Ascending aorta (tissue), 2 donors: Measurements from ENCODE around the gene HMGXB3. TPM values are rescaled to one million over a fixed set of nuclear protein-coding genes. Genes with fewer than 3 reads are reported as not detected.
"Not testable (repeated sequence)": the region's sequence is repeated elsewhere in the genome, so short reads cannot be mapped to it uniquely, and the experiment has no call there.

Experiments
- DNase-seq, 2 donors: peaks; one replicate each; pipeline ENCODE4 v3.0.0-alpha.2; 2019; ENCODE audit warnings: low spot score in 2 of 2
- H3K27ac ChIP-seq, 2 donors: fragments of 200-600 bp; sonication (generic); one replicate each; pipeline ENCODE4 v1.5.1; 2016 to 2017; ENCODE audit warnings: mild to moderate bottlenecking in 1 of 2
- H3K27me3 ChIP-seq: fragments of 200-600 bp; sonication (generic); one replicate; pipeline ENCODE4 v1.5.1; 2017
- H3K36me3 ChIP-seq, 2 donors: fragments of 200-600 bp; sonication (generic); one replicate each; pipeline ENCODE4 v1.5.1; 2016
- H3K4me1 ChIP-seq, 2 donors: fragments of 200-600 bp; sonication (generic); one replicate each; pipeline ENCODE4 v1.5.1; 2016 to 2017; ENCODE audit warnings: mild to moderate bottlenecking in 1 of 2
- H3K4me3 ChIP-seq, 2 donors: fragments of 200-600 bp; sonication (generic); one replicate each; pipeline ENCODE4 v1.5.1; 2016 to 2017; ENCODE audit warnings: mild to moderate bottlenecking in 1 of 2
- H3K9me3 ChIP-seq, 2 donors: fragments of 200-600 bp; sonication (generic); one replicate each; pipeline ENCODE4 v1.5.1; 2016
- CTCF ChIP-seq, 3 experiments: fragments of 200-600 bp in 2 of 3; fragments of 450-650 bp in 1 of 3; sonication (generic) in 2 of 3; IDR thresholded peaks; one replicate each; pipeline ENCODE4 v1.5.1; 2016 to 2019; ENCODE audit warnings: antibody characterized with exemption in 3 of 3, mild to moderate bottlenecking in 1 of 3, moderate library complexity in 1 of 3
- intact Hi-C: fragments of 100-400 bp; cut with DNase I; formaldehyde crosslinking; loops from one replicate; pipeline ENCODE4 v1.15.1; 2023
- total RNA-seq: library from RNA; depleted of rRNA; stranded (reverse); fragments of >200 nt; gene quantifications from one replicate; pipeline ENCODE4 v1.1.0, GENCODE V29; 2016

HMGXB3 gene
- total RNA-seq, 1 donor from 2014 or later = 56.4 TPM

GRCh38 chr5:150042459-150042858 lies 41.9 kb downstream of the HMGXB3 start:
- no peak for DNase-seq
- intact Hi-C loops = no loop called here
- H3K9me3 ChIP-seq = no peaks in the 10 kb centered on the region
- H3K4me1 ChIP-seq = no peaks in the 10 kb centered on the region
- no peak overlapping the region for H3K27ac ChIP-seq
- peaks cover 57 to 92% of the 10 kb centered on the region in 2 donors for H3K36me3 ChIP-seq
- no peaks in the 10 kb centered on the region for H3K27me3 ChIP-seq
- TF ChIP-seq CTCF (IDR thresholded peaks at IDR 0.05) = no peak
- H3K4me3 ChIP-seq = no peak overlapping the region

GRCh38 chr5:150043657-150044328 lies 43.3 kb downstream of the HMGXB3 start:
- no peaks in the 10 kb centered on the region for H3K27me3 ChIP-seq
- no peak for TF ChIP-seq CTCF (IDR thresholded peaks at IDR 0.05)
- H3K9me3 ChIP-seq = no peaks in the 10 kb centered on the region
- intact Hi-C loops = no loop called here
- no peaks in the 10 kb centered on the region for H3K4me1 ChIP-seq
- DNase-seq = no peak
- H3K36me3 ChIP-seq = peaks cover 65 to 97% of the 10 kb centered on the region in 2 donors
- H3K27ac ChIP-seq = no peak overlapping the region
- no peak overlapping the region for H3K4me3 ChIP-seq

- Histone ChIP-seq H3K4me3 (no peak overlapping the region), H3K4me1 (no peaks in the 10 kb centered on the region), H3K9me3 (no peaks in the 10 kb centered on the region), H3K36me3 (peaks cover 68 to 97% of the 10 kb centered on the region in 2 donors), H3K27me3 (no peaks in the 10 kb centered on the region), H3K27ac (no peak overlapping the region)
- TF ChIP-seq CTCF (IDR thresholded peaks at IDR 0.05) = no peak
- intact Hi-C loops = no loop called here
- no peak for DNase-seq
Measured at GRCh38 chr5:150044329-150044681, 43.8 kb downstream of the HMGXB3 start.

- no peak for TF ChIP-seq CTCF (IDR thresholded peaks at IDR 0.05)
- no peak for DNase-seq
- Histone ChIP-seq H3K4me1 (no peaks in the 10 kb centered on the region), H3K27me3 (no peaks in the 10 kb centered on the region), H3K9me3 (no peaks in the 10 kb centered on the region), H3K36me3 (peaks cover 72 to 97% of the 10 kb centered on the region in 2 donors), H3K27ac (no peak overlapping the region), H3K4me3 (no peak overlapping the region)
- intact Hi-C loops = no loop called here
Measured at GRCh38 chr5:150044712-150045111, 44.2 kb downstream of the HMGXB3 start.

- no peaks in the 10 kb centered on the region for H3K9me3 ChIP-seq
- no peak for DNase-seq
- no peaks in the 10 kb centered on the region for H3K4me1 ChIP-seq
- no peaks in the 10 kb centered on the region for H3K27me3 ChIP-seq
- no peak overlapping the region for H3K27ac ChIP-seq
- H3K36me3 ChIP-seq = peaks cover 76 to 97% of the 10 kb centered on the region in 2 donors
- TF ChIP-seq CTCF (IDR thresholded peaks at IDR 0.05) = no peak
- intact Hi-C loops = no loop called here
- H3K4me3 ChIP-seq = no peak overlapping the region
Measured at GRCh38 chr5:150045549-150045948, 45.0 kb downstream of the HMGXB3 start.

- TF ChIP-seq CTCF (IDR thresholded peaks at IDR 0.05) = no peak
- DNase-seq = no peak
- H3K9me3 ChIP-seq = no peaks in the 10 kb centered on the region
- no peaks in the 10 kb centered on the region for H3K4me1 ChIP-seq
- no peaks in the 10 kb centered on the region for H3K27me3 ChIP-seq
- intact Hi-C loops = no loop called here
- H3K36me3 ChIP-seq = peaks cover 76 to 97% of the 10 kb centered on the region in 2 donors
- H3K4me3 ChIP-seq = no peak overlapping the region
- H3K27ac ChIP-seq = no peak overlapping the region
Measured at GRCh38 chr5:150046031-150046430, 45.5 kb downstream of the HMGXB3 start.

- H3K4me1 ChIP-seq, H3K4me3 ChIP-seq, H3K27me3 ChIP-seq, H3K27ac ChIP-seq, H3K9me3 ChIP-seq, intact Hi-C loops: not testable (repeated sequence)
- H3K36me3 ChIP-seq = peaks cover 88 to 97% of the 10 kb centered on the region in 2 donors
- DNase-seq = peak in 1 of 2 donors; percentile 56
Measured at GRCh38 chr5:150050172-150050811, 49.8 kb downstream of the HMGXB3 start.
